Kidney capillary endothelial cell (primary cell): ENCODE measurements around the gene AMN1.

ENCODE experiments used
- DNase-seq: peaks from one replicate; pipeline ENCODE4 v3.0.0-alpha.2; 2018; ENCODE audit warnings: low spot score

AMN1 gene

DNA sequence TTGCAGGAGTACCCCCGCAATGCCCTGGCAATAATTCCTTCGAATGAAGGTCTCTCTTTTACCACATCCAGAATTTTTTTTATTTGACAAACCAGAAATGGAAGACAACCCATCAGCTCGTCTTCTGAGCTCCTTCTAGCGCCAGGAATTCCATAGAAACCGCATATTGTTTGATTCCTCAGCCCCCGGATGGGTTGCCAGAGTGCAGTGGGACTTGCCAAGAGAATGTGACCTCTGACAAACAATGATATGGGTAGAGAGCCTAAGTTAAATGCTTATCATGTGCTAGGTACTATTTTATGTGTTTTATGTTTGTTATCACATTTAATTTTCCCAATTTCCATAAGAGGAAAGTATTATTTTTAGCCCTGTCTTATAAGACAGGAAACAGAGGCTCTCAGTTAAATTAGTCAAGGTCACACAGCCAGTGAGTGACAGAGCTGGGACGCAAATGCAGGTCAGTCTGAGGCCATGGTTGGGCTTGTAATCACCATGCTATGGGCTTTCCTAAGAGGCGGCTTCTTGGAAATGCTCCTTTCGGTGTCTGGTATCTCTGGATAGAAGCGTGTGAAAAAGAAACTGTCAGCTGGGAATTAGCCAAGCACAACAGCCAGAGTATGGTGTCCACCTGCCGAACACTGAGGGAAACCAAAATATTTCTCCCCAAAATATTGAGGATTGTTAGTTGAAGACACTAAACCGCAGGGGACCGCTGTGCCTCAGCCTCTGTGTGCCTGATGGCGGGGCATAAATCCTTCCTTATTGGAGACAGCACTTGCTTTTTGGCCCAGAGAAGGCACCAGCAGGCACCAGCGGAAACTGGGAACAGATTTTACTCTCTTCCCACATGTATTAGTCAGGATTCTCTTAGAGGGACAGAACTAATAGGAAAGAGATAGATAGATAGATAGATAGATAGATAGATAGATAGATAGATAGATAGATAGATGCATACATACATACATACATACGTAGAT lies 98.8 kb downstream of the AMN1 start:
- no peak for DNase-seq

DNA sequence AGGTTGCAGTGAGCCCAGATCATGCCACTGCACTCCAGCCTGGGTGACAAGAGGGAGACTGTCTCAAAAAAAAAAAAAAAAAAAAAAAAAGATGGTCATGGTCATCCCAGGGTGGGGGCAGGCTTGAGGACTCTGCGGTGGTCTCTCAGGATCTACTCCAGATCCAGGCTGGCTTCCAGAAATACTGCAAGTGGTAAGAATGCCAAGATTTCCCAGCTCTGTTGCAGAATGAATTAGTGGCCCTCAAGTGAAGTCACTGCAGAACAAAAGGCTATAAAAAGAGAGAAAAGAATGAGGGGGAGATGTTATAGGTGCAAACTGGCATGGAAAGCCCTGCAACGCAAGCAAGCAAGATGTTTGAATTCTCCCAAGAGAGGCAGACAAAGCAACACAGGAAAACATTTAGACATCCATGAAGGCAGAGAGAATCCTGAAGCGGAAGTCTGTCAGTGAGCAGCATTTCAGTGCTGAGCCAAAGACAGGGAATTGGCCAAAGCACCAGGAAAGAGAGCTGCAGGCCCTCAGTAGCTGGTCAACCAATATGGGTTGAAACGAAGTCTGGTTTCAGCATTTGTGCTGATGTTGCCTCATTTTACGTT lies 101.3 kb downstream of the AMN1 start:
- no peak for DNase-seq

GRCh38 chr12:31626270-31626995 lies 102.4 kb downstream of the AMN1 start:
- no peak for DNase-seq

DNA sequence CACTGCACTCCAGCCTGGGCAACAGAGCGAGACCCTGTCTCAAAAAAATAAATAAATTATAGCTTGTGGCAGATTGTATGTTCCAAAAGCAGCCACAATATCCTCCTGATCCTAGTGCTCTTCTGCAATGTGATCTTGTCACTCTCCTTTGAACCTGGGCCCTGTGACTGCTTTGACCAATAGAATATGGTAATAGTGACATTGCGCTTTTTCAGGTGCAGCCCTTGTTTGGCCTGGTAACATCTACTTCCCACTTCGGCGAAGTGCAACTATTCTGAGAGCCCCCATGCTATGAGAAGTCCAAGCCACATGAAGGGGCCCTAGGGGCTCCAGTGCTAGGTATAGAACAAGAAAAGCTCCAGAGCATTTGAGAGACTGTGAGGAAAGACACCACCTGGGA lies 106.8 kb downstream of the AMN1 start:
- DNase-seq = no peak
